OCI-LY3 (cell line): ENCODE data around the gene CAAP1.

Experiments
- EZH2phosphoT487 ChIP-seq: fragments of 200-600 bp; shearing (Covaris generic); IDR thresholded peaks from 2 replicates; pipeline ENCODE4 v1.6.1; 2018; ENCODE audit warnings: antibody characterized with exemption, mixed run types, low read depth
- TF ChIP-seq, protein P1 (sequence below): fragments of 200-600, 300-600 bp; sonication (generic); IDR thresholded peaks from 2 replicates; pipeline ENCODE4 v1.5.1; 2014; ENCODE audit warnings: antibody characterized with exemption, low read length, low read depth

DNA sequence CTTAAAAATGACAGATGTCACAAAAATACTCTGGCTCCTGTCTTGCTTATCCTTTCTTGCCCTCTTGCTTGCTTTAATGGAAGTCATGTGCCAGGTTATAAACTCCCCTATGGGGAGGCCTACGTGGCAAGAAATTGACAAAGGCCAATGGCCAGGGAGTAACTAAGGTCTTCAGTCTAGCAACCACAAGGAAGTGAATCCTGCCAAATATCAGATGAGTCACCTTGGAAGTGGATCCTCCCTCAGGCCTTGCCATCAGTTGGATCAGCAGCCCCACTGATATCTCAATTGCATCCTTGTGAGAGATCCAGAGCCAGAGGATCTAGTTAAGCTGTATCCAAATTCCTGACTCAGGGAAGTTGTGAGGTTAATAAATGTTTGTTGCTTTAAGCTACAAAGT, 82.8 kb downstream of the CAAP1 start:
- TF ChIP-seq, protein P1, sequence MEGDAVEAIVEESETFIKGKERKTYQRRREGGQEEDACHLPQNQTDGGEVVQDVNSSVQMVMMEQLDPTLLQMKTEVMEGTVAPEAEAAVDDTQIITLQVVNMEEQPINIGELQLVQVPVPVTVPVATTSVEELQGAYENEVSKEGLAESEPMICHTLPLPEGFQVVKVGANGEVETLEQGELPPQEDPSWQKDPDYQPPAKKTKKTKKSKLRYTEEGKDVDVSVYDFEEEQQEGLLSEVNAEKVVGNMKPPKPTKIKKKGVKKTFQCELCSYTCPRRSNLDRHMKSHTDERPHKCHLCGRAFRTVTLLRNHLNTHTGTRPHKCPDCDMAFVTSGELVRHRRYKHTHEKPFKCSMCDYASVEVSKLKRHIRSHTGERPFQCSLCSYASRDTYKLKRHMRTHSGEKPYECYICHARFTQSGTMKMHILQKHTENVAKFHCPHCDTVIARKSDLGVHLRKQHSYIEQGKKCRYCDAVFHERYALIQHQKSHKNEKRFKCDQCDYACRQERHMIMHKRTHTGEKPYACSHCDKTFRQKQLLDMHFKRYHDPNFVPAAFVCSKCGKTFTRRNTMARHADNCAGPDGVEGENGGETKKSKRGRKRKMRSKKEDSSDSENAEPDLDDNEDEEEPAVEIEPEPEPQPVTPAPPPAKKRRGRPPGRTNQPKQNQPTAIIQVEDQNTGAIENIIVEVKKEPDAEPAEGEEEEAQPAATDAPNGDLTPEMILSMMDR: no peak
- TF ChIP-seq EZH2phosphoT487: no peak
